Forelimb muscle (tissue), 1 donor: ENCODE measurements around the gene PCDHGA9. TPM values are rescaled to one million over a fixed set of nuclear protein-coding genes. Genes with fewer than 3 reads are reported as not detected.
"Not testable (repeated sequence)": the region's sequence is repeated elsewhere in the genome, so short reads cannot be mapped to it uniquely, and the experiment has no call there.

ENCODE experiments used
- DNase-seq: peaks from one replicate; pipeline ENCODE4 v3.0.0-alpha.2; 2013; ENCODE audit warnings: low read depth
- polyA plus RNA-seq: library from polyadenylated mRNA; unstranded; fragments of 120-200 nt; gene quantifications from one replicate; pipeline ENCODE4 v1.2.1, GENCODE V29; 2013; ENCODE audit not compliant: insufficient read length

The PCDHGA9 gene
- polyA plus RNA-seq, 1 donor = 3.3 TPM

GRCh38 chr5:141383345-141383744, 19.2 kb upstream of the PCDHGA9 start:
- DNase-seq = no peak

GRCh38 chr5:141384471-141385267, 17.9 kb upstream of the PCDHGA9 start:
- DNase-seq = no peak

- DNase-seq = not testable (repeated sequence)
Observed at GRCh38 chr5:141387557-141388311, 14.8 kb upstream of the PCDHGA9 start, which contains the start of gene PCDHGB4. Gene PCDHGB4 (plus strand): TSS chr5:141387698. CDS start chr5:141387885, 187 bp downstream.

- DNase-seq = no peak
Observed at GRCh38 chr5:141388661-141389060, 13.9 kb upstream of the PCDHGA9 start.

- DNase-seq = no peak
Observed at GRCh38 chr5:141389153-141390042, 13.2 kb upstream of the PCDHGA9 start.

GRCh38 chr5:141392429-141393198, 10.0 kb upstream of the PCDHGA9 start, which contains the start of gene PCDHGA8:
Gene PCDHGA8 (plus strand): TSS chr5:141392633. CDS start chr5:141392814, 181 bp downstream.
- no peak for DNase-seq

GRCh38 chr5:141393267-141393666, 9.3 kb upstream of the PCDHGA9 start:
- no peak for DNase-seq

- not testable (repeated sequence) for DNase-seq
Observed at GRCh38 chr5:141394401-141395187, 8.0 kb upstream of the PCDHGA9 start.

- DNase-seq = not testable (repeated sequence)
Observed at GRCh38 chr5:141397756-141398551, 4.6 kb upstream of the PCDHGA9 start, which contains the start of gene PCDHGB5. Gene PCDHGB5 (plus strand): TSS chr5:141397947. CDS start chr5:141398128, 181 bp downstream.

GRCh38 chr5:141398608-141399007, 4.0 kb upstream of the PCDHGA9 start:
- DNase-seq = no peak

GRCh38 chr5:141399555-141400258, 2.9 kb upstream of the PCDHGA9 start:
- DNase-seq = no peak

GRCh38 chr5:141403387-141403786, 809 bp downstream of the PCDHGA9 start:
- no peak for DNase-seq

GRCh38 chr5:141407790-141408505, 5.4 kb downstream of the PCDHGA9 start, which contains the start of gene PCDHGB6:
Gene PCDHGB6 (plus strand): TSS chr5:141408021. CDS start chr5:141408203, 182 bp downstream.
- not testable (repeated sequence) for DNase-seq

- no peak for DNase-seq
Observed at GRCh38 chr5:141409598-141410306, 7.2 kb downstream of the PCDHGA9 start.

GRCh38 chr5:141411575-141411974, 9.0 kb downstream of the PCDHGA9 start:
- DNase-seq = no peak

- no peak for DNase-seq
Observed at GRCh38 chr5:141412854-141413539, 10.4 kb downstream of the PCDHGA9 start, which contains the start of gene PCDHGA10. Gene PCDHGA10 (plus strand): TSS chr5:141412987. CDS start chr5:141413176, 189 bp downstream.
